ENCODE measurements around the gene ILF3.

The ILF3 gene

DNA sequence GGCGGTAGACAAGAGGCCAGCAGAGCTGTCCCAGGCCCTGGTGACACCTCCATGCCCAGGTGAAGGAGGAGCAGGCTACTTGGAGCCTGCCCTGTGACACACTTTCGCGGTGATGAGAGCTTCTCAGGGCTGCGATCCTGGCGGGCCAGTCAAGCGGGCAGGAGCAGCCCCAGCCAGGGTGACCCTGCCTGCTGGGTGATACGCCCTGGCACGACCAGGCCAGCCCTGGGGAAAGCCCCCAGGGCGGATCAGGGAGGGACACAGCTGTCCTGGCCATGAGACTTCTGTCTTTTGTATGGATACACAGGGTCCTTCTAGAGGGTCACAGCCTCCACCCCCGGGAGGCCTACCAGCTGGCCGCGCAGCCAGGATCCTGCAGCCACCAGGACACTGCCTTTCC is 76.8 kb downstream of the ILF3 start:
- no peak for DNase-seq (ENCODE audit: low read depth)

- DNase-seq (ENCODE audit: low read depth): no peak
These were observed 81.6 kb downstream of the ILF3 start for GRCh38 chr19:10735741-10736140.

DNA sequence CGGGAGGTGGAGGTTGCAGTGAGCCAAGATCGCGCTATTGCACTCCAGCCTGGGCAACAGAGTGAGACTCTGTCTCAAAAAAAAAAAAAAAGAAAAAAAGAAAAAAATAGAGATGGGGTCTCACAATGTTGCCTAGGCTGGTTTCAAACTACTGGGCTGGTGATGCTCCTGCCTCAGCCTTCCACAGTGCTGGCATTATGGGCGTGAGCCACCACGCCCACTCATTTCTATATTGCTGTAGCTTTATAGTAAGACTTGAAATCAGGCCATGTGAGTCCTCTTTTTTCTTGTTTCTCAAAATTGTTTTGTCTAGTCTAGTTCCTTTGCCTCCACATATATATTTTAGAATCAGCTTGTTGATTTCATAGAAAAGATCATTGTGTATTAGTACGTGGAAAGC is 82.0 kb downstream of the ILF3 start:
- no peak for DNase-seq (ENCODE audit: low read depth)

DNA sequence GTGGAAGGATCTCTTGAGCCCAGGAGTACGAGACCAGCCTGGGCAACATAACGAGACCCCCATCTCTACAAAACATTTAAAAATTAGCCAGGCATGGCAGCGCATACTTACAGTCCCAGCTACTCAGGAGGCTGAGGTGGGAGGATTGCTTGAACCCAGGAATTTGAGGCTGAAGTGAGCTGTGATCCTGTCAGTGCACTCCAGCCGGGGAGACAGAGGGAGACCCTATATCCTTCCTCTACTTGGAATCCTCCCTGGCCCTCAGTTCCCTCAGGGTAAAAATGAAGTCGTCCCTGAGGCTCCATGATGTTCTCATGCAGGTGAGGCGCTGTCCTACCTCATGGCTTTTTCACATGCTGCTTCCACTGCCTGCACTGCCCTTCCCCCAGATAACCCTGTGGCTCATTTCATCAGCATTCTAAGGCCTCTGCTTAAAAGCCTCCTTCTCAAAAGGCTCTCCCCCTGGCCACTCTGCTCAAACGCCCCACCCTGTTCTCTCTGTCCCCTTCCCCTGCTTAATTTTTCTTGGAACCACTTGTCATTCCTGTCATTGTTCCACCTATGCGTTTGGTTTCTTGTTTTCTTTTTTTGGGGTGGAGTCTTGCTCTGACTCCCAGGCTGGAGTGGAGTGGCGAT is 82.9 kb downstream of the ILF3 start:
- DNase-seq (ENCODE audit: low read depth): no peak

- no peak for DNase-seq (ENCODE audit: low read depth)
These were observed 83.6 kb downstream of the ILF3 start for GRCh38 chr19:10737722-10738121.

DNA sequence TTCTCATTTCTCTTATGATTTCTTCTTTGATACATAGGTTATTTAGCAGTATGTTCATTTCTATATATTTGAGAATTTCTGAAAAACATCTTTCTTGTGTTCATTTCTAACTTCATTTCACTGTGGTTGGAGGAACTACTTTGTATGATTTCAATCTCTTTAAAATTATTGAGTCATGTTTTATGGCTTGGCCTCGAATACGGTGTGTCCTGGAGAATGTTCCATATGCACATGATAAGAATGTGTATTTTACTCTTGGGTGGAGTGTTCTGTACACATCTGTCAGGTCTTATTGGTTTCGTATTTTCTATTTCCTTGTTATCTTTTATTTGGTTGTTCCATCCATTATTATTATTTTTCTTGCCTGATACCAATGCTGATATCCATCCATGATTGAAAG is 86.7 kb downstream of the ILF3 start:
- DNase-seq (ENCODE audit: low read depth): no peak
